Measurements from ENCODE around the gene TRMT2A.

- TF ChIP-seq CTCF (IDR thresholded peaks at IDR 0.05; ENCODE audit: insufficient read depth, low read length) (no peak), POLR2AphosphoS5 (IDR thresholded peaks at IDR 0.05; ENCODE audit: low read depth) (no peak), REST (IDR thresholded peaks at IDR 0.05; ENCODE audit: insufficient replicate concordance, low read depth) (no peak), GABPA (IDR thresholded peaks at IDR 0.05; ENCODE audit: low read depth) (no peak)
Measured at GRCh38 chr22:20080445-20080775, 36.6 kb downstream of the TRMT2A start.
